ENCODE results near the gene SLC10A3. TPM values are rescaled to one million over a fixed set of nuclear protein-coding genes. Genes with fewer than 3 reads are reported as not detected.

The SLC10A3 gene
- total and polyA plus RNA-seq, 4 donors, result 16.8 to 38.8 (median 26.0) TPM

DNA sequence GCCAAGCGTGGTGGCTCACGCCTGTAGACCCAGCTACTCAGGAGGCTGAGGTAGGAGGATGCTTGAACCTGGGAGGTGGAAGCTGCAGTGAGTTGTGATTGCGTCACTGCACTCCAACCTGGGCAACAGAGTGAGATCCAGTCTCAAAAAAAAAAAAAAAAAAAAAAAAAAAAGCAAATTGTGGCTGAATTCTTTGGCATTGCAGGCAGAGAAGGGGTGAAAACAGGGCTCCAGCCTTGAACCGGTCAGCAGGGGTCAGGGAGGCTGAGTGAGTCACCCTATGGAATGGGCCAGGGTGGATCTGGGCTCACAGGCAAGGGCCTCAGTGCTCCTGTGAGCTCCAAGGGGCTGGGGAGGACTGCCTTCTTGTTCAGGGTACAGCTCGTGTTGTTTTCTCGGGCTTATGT is 38.8 kb upstream of the SLC10A3 start:
- no peaks in the 10 kb centered on the region for H3K4me1 ChIP-seq (ENCODE audit: control insufficient read depth in 1 of 2, insufficient read depth in 2 of 2, low read length in 2 of 2)
- no peaks in the 10 kb centered on the region for H3K36me3 ChIP-seq (ENCODE audit: control insufficient read depth in 1 of 2, insufficient read depth in 2 of 2, low read length in 1 of 2)
- no peak overlapping the region for H3K27ac ChIP-seq (ENCODE audit: low read depth in 1 of 2, low read length in 2 of 2)
- H3K27me3 ChIP-seq (ENCODE audit: control insufficient read depth in 1 of 2, insufficient read depth in 2 of 2, low read length in 1 of 2), result no peaks in the 10 kb centered on the region
- H3K4me3 ChIP-seq (ENCODE audit: low read length in 2 of 2), result no peak overlapping the region
- DNase-seq (no peak), ATAC-seq (ENCODE audit: low FRiP score) (no peak)
- WGBS, 2 donors, result 68 to 71% methylated on average over 6 of the region's 6 CpGs
- intact Hi-C loops (cut with DNase I), result no loop called here
- no peaks in the 10 kb centered on the region for H3K9me3 ChIP-seq (ENCODE audit: control insufficient read depth, low read length)

DNA sequence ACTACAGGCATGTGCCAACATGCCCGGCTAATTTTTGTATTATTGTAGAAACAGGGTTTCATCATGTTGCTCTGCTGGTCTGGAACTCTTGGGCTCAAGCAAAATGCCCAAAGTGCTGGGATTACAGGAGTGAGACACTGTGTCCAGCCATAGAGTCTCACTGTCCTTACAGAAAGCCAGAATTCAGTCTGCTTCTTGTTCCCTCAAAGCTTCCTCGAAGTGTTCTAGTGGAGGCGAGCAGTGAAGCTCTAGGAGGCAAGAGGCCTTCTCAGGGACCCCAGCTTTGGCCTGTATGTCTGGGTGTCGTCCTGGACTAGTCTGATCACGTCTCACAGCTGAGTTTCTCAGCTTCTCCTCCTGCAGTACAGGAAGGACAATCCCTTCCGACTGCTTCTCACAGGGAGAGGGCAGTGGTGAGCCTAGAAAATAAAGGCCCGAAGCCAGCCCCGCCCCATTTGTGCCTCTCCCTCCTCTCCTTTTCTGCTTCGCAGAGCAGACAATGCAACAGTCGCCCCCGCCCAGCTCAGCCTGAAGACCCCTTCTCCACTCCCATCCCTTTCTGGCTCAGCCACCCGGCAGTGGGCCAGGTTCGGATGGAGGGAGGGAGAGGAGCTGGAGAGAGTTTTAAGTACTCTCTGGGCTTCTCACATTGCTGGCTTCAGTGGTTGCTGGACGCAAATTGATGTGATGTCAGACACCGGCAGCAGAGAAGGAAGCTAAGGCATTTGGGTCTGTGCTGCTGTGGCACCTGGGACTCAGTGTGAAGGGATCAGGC is 36.7 kb upstream of the SLC10A3 start:
- Histone ChIP-seq H3K36me3 (ENCODE audit: control insufficient read depth in 1 of 2, insufficient read depth in 2 of 2, low read length in 1 of 2) (no peaks in the 10 kb centered on the region), H3K4me3 (ENCODE audit: low read length in 2 of 2) (no peak overlapping the region), H3K27ac (ENCODE audit: low read depth in 1 of 2, low read length in 2 of 2) (peak overlapping the region in 1 of 2 donors; percentile 79), H3K4me1 (ENCODE audit: control insufficient read depth in 1 of 2, insufficient read depth in 2 of 2, low read length in 2 of 2) (no peaks in the 10 kb centered on the region), H3K27me3 (ENCODE audit: control insufficient read depth in 1 of 2, insufficient read depth in 2 of 2, low read length in 1 of 2) (no peaks in the 10 kb centered on the region), H3K9me3 (ENCODE audit: control insufficient read depth, low read length) (no peaks in the 10 kb centered on the region)
- peak; percentile 88 to 89 for DNase-seq
- WGBS, 2 donors, result 1 to 24% methylated on average over 15 of the region's 15 CpGs
- intact Hi-C loops (cut with DNase I), result no loop called here
- ATAC-seq (ENCODE audit: low FRiP score), result peak; percentile 81

- Histone ChIP-seq H3K36me3 (ENCODE audit: control insufficient read depth in 1 of 2, insufficient read depth in 2 of 2, low read length in 1 of 2) (no peaks in the 10 kb centered on the region), H3K4me1 (ENCODE audit: control insufficient read depth in 1 of 2, insufficient read depth in 2 of 2, low read length in 2 of 2) (no peaks in the 10 kb centered on the region), H3K27ac (ENCODE audit: low read depth in 1 of 2, low read length in 2 of 2) (no peak overlapping the region), H3K27me3 (ENCODE audit: control insufficient read depth in 1 of 2, insufficient read depth in 2 of 2, low read length in 1 of 2) (no peaks in the 10 kb centered on the region), H3K4me3 (ENCODE audit: low read length in 2 of 2) (no peak overlapping the region), H3K9me3 (ENCODE audit: control insufficient read depth, low read length) (no peaks in the 10 kb centered on the region)
- DNase-seq (no peak), ATAC-seq (ENCODE audit: low FRiP score) (no peak)
- intact Hi-C loops (cut with DNase I), result no loop called here
- 81 to 83% methylated on average over 14 of the region's 14 CpGs for WGBS, 2 donors
These were observed 35.4 kb upstream of the SLC10A3 start for GRCh38 chrX:154525606-154526490.

GRCh38 chrX:154519389-154519788 is 29.0 kb upstream of the SLC10A3 start:
- intact Hi-C loops (cut with DNase I), result no loop called here
- ATAC-seq (ENCODE audit: low FRiP score) (no peak), DNase-seq (no peak)
- 90 to 94% methylated on average over 8 of the region's 8 CpGs for WGBS, 2 donors
- Histone ChIP-seq H3K4me3 (ENCODE audit: low read length in 2 of 2) (no peak overlapping the region), H3K4me1 (ENCODE audit: control insufficient read depth in 1 of 2, insufficient read depth in 2 of 2, low read length in 2 of 2) (no peaks in the 10 kb centered on the region), H3K9me3 (ENCODE audit: control insufficient read depth, low read length) (no peaks in the 10 kb centered on the region), H3K27ac (ENCODE audit: low read depth in 1 of 2, low read length in 2 of 2) (no peak overlapping the region), H3K36me3 (ENCODE audit: control insufficient read depth in 1 of 2, insufficient read depth in 2 of 2, low read length in 1 of 2) (no peaks in the 10 kb centered on the region), H3K27me3 (ENCODE audit: control insufficient read depth in 1 of 2, insufficient read depth in 2 of 2, low read length in 1 of 2) (no peaks in the 10 kb centered on the region)

- no peaks in the 10 kb centered on the region for H3K36me3 ChIP-seq (ENCODE audit: control insufficient read depth in 1 of 2, insufficient read depth in 2 of 2, low read length in 1 of 2)
- H3K27ac ChIP-seq (ENCODE audit: low read depth in 1 of 2, low read length in 2 of 2), result peak overlapping the region in 1 of 2 donors; percentile 55
- intact Hi-C loops (cut with DNase I), result no loop called here
- H3K4me1 ChIP-seq (ENCODE audit: control insufficient read depth in 1 of 2, insufficient read depth in 2 of 2, low read length in 2 of 2), result no peaks in the 10 kb centered on the region
- no peaks in the 10 kb centered on the region for H3K9me3 ChIP-seq (ENCODE audit: control insufficient read depth, low read length)
- no peaks in the 10 kb centered on the region for H3K27me3 ChIP-seq (ENCODE audit: control insufficient read depth in 1 of 2, insufficient read depth in 2 of 2, low read length in 1 of 2)
- 17 to 36% methylated on average over 25 of the region's 25 CpGs for WGBS, 2 donors
- ATAC-seq (ENCODE audit: low FRiP score) (peak; percentile 9), DNase-seq (no peak)
- H3K4me3 ChIP-seq (ENCODE audit: low read length in 2 of 2), result no peak overlapping the region
These were observed 26.8 kb upstream of the SLC10A3 start for GRCh38 chrX:154517101-154517781.

GRCh38 chrX:154516656-154517100 is 26.2 kb upstream of the SLC10A3 start:
- Histone ChIP-seq H3K4me1 (ENCODE audit: control insufficient read depth in 1 of 2, insufficient read depth in 2 of 2, low read length in 2 of 2) (no peaks in the 10 kb centered on the region), H3K9me3 (ENCODE audit: control insufficient read depth, low read length) (no peaks in the 10 kb centered on the region), H3K4me3 (ENCODE audit: low read length in 2 of 2) (peak overlapping the region in 1 of 2 donors; percentile 20), H3K27me3 (ENCODE audit: control insufficient read depth in 1 of 2, insufficient read depth in 2 of 2, low read length in 1 of 2) (no peaks in the 10 kb centered on the region), H3K27ac (ENCODE audit: low read depth in 1 of 2, low read length in 2 of 2) (peak overlapping the region in 1 of 2 donors; percentile 82), H3K36me3 (ENCODE audit: control insufficient read depth in 1 of 2, insufficient read depth in 2 of 2, low read length in 1 of 2) (no peaks in the 10 kb centered on the region)
- DNase-seq (no peak), ATAC-seq (ENCODE audit: low FRiP score) (peak; percentile 78)
- intact Hi-C loops (cut with DNase I), result loop anchor here in 1 of 2 donors (1.0 kb wide), 1 partner anchor 26 kb away; the partner anchor contains the start of gene SLC10A3
- WGBS, 2 donors, result 1 to 27% methylated on average over 19 of the region's 19 CpGs

- no peaks in the 10 kb centered on the region for H3K4me1 ChIP-seq (ENCODE audit: control insufficient read depth in 1 of 2, insufficient read depth in 2 of 2, low read length in 2 of 2)
- peak; percentile 96 for ATAC-seq (ENCODE audit: low FRiP score)
These were observed 25.7 kb upstream of the SLC10A3 start, which contains the start of gene FAM3A for GRCh38 chrX:154515966-154516655. Gene FAM3A, minus strand, starts transcription at chrX:154516232. Its CDS starts 460 bp downstream, at chrX:154515772.

More at GRCh38 chrX:154515966-154516655, 25.7 kb upstream of the SLC10A3 start, which contains the start of gene FAM3A:
- Histone ChIP-seq H3K27ac (ENCODE audit: low read depth in 1 of 2, low read length in 2 of 2) (peak within 1 kb of the TSS in 1 of 2 donors; percentile 82), H3K9me3 (ENCODE audit: control insufficient read depth, low read length) (no peaks in the 10 kb centered on the region), H3K4me3 (ENCODE audit: low read length in 2 of 2) (peak within 1 kb of the TSS; percentile 34 to 51), H3K36me3 (ENCODE audit: control insufficient read depth in 1 of 2, insufficient read depth in 2 of 2, low read length in 1 of 2) (no peaks in the 10 kb centered on the region), H3K27me3 (ENCODE audit: control insufficient read depth in 1 of 2, insufficient read depth in 2 of 2, low read length in 1 of 2) (no peaks in the 10 kb centered on the region)
- intact Hi-C loops (cut with DNase I), result loop anchor here in 1 of 2 donors (1.0 kb wide), 1 partner anchor 26 kb away; the partner anchor contains the start of gene SLC10A3
- WGBS, 2 donors, result 1 to 33% methylated on average over 57 to 59 of the region's 59 CpGs
- peak; percentile 95 to 97 for DNase-seq

All from aorta (tissue), 5 donors.